ENCODE measurements around the gene ARHGEF12. TPM values are rescaled to one million over a fixed set of nuclear protein-coding genes. Genes with fewer than 3 reads are reported as not detected.

Gene ARHGEF12
- polyA plus RNA-seq, 4 donors, result 15.1 to 56.5 (median 22.2) TPM

- Histone ChIP-seq H3K36me3 (ENCODE audit: control insufficient read depth in 3 of 3, insufficient read depth in 2 of 3, low read depth in 1 of 3, low read length in 3 of 3) (no peaks in the 10 kb centered on the region), H3K4me1 (ENCODE audit: control insufficient read depth in 3 of 3, insufficient read depth in 2 of 3, low read depth in 1 of 3, low read length in 2 of 3) (peaks cover 2 to 23% (median 9%) of the 10 kb centered on the region in 3 donors), H3K27ac (ENCODE audit: low read depth in 1 of 3, low read length in 2 of 3) (peak overlapping the region in 2 of 3 donors; percentile 3 to 33), H3K27me3 (ENCODE audit: control insufficient read depth in 3 of 3, insufficient read depth in 3 of 3, low read length in 3 of 3) (no peaks in the 10 kb centered on the region), H3K4me3 (ENCODE audit: low read depth in 1 of 3, low read length in 3 of 3) (no peak overlapping the region), H3K9me3 (ENCODE audit: control insufficient read depth in 2 of 2, insufficient read depth in 1 of 2, low read depth in 1 of 2, low read length in 1 of 2) (no peaks in the 10 kb centered on the region)
- whole genome bisulfite sequencing, 3 donors, result 14 to 54% (median 25%) methylated on average over 3 of the region's 3 CpGs
- DNase-seq (peak; percentile 77 to 96), FAIRE-seq (no peak)
These were observed 25.3 kb upstream of the ARHGEF12 start for GRCh38 chr11:120310870-120311269.

- Histone ChIP-seq H3K27ac (ENCODE audit: low read depth in 1 of 3, low read length in 2 of 3) (no peak overlapping the region), H3K27me3 (ENCODE audit: control insufficient read depth in 3 of 3, insufficient read depth in 3 of 3, low read length in 3 of 3) (no peaks in the 10 kb centered on the region), H3K36me3 (ENCODE audit: control insufficient read depth in 3 of 3, insufficient read depth in 2 of 3, low read depth in 1 of 3, low read length in 3 of 3) (no peaks in the 10 kb centered on the region), H3K4me1 (ENCODE audit: control insufficient read depth in 3 of 3, insufficient read depth in 2 of 3, low read depth in 1 of 3, low read length in 2 of 3) (peaks cover 0 to 46% (median 9%) of the 10 kb centered on the region in 3 donors), H3K9me3 (ENCODE audit: control insufficient read depth in 2 of 2, insufficient read depth in 1 of 2, low read depth in 1 of 2, low read length in 1 of 2) (no peaks in the 10 kb centered on the region), H3K4me3 (ENCODE audit: low read depth in 1 of 3, low read length in 3 of 3) (no peak overlapping the region)
- no peak for FAIRE-seq
- WGBS, 3 donors, result 75 to 89% (median 79%) methylated on average over 3 of the region's 3 CpGs
- no peak for DNase-seq
These were observed 21.4 kb upstream of the ARHGEF12 start for GRCh38 chr11:120314861-120315260.

GRCh38 chr11:120316880-120317688, 19.1 kb upstream of the ARHGEF12 start:
- Histone ChIP-seq H3K36me3 (ENCODE audit: control insufficient read depth in 3 of 3, insufficient read depth in 2 of 3, low read depth in 1 of 3, low read length in 3 of 3) (no peaks in the 10 kb centered on the region), H3K4me3 (ENCODE audit: low read depth in 1 of 3, low read length in 3 of 3) (no peak overlapping the region), H3K4me1 (ENCODE audit: control insufficient read depth in 3 of 3, insufficient read depth in 2 of 3, low read depth in 1 of 3, low read length in 2 of 3) (peaks cover 0 to 29% (median 0%) of the 10 kb centered on the region in 3 donors), H3K9me3 (ENCODE audit: control insufficient read depth in 2 of 2, insufficient read depth in 1 of 2, low read depth in 1 of 2, low read length in 1 of 2) (no peaks in the 10 kb centered on the region), H3K27me3 (ENCODE audit: control insufficient read depth in 3 of 3, insufficient read depth in 3 of 3, low read length in 3 of 3) (no peaks in the 10 kb centered on the region), H3K27ac (ENCODE audit: low read depth in 1 of 3, low read length in 2 of 3) (no peak overlapping the region)
- peak in 1 of 2 donors; percentile 82 for DNase-seq
- FAIRE-seq, result no peak
- WGBS, 3 donors, result 7 to 19% (median 18%) methylated on average over 8 of the region's 8 CpGs

- H3K9me3 ChIP-seq (ENCODE audit: control insufficient read depth in 2 of 2, insufficient read depth in 1 of 2, low read depth in 1 of 2, low read length in 1 of 2), result no peaks in the 10 kb centered on the region
- no peak overlapping the region for H3K4me3 ChIP-seq (ENCODE audit: low read depth in 1 of 3, low read length in 3 of 3)
- H3K27ac ChIP-seq (ENCODE audit: low read depth in 1 of 3, low read length in 2 of 3), result no peak overlapping the region
- H3K4me1 ChIP-seq (ENCODE audit: control insufficient read depth in 3 of 3, insufficient read depth in 2 of 3, low read depth in 1 of 3, low read length in 2 of 3), result peaks cover 0 to 29% (median 0%) of the 10 kb centered on the region in 3 donors
- DNase-seq (peak in 1 of 2 donors; percentile 56), FAIRE-seq (no peak)
- H3K36me3 ChIP-seq (ENCODE audit: control insufficient read depth in 3 of 3, insufficient read depth in 2 of 3, low read depth in 1 of 3, low read length in 3 of 3), result no peaks in the 10 kb centered on the region
- WGBS, 3 donors, result 75 to 83% (median 79%) methylated on average over 10 of the region's 10 CpGs
- H3K27me3 ChIP-seq (ENCODE audit: control insufficient read depth in 3 of 3, insufficient read depth in 3 of 3, low read length in 3 of 3), result no peaks in the 10 kb centered on the region
These were observed 18.3 kb upstream of the ARHGEF12 start for GRCh38 chr11:120317689-120318480.

- no peak for DNase-seq
- Histone ChIP-seq H3K27me3 (ENCODE audit: control insufficient read depth in 3 of 3, insufficient read depth in 3 of 3, low read length in 3 of 3) (no peaks in the 10 kb centered on the region), H3K4me1 (ENCODE audit: control insufficient read depth in 3 of 3, insufficient read depth in 2 of 3, low read depth in 1 of 3, low read length in 2 of 3) (peaks cover 0 to 29% (median 0%) of the 10 kb centered on the region in 3 donors), H3K27ac (ENCODE audit: low read depth in 1 of 3, low read length in 2 of 3) (no peak overlapping the region), H3K4me3 (ENCODE audit: low read depth in 1 of 3, low read length in 3 of 3) (no peak overlapping the region), H3K9me3 (ENCODE audit: control insufficient read depth in 2 of 2, insufficient read depth in 1 of 2, low read depth in 1 of 2, low read length in 1 of 2) (no peaks in the 10 kb centered on the region), H3K36me3 (ENCODE audit: control insufficient read depth in 3 of 3, insufficient read depth in 2 of 3, low read depth in 1 of 3, low read length in 3 of 3) (no peaks in the 10 kb centered on the region)
- 82 to 89% (median 88%) methylated on average over 4 of the region's 4 CpGs for WGBS, 3 donors
- FAIRE-seq, result no peak
These were observed 17.3 kb upstream of the ARHGEF12 start for GRCh38 chr11:120318906-120319305.

- H3K4me3 ChIP-seq (ENCODE audit: low read depth in 1 of 3, low read length in 3 of 3), result peak within 1 kb of the TSS; percentile 37 to 63 (median 43)
- FAIRE-seq (no peak), DNase-seq (peak; percentile 33 to 79)
- H3K4me1 ChIP-seq (ENCODE audit: control insufficient read depth in 3 of 3, insufficient read depth in 2 of 3, low read depth in 1 of 3, low read length in 2 of 3), result peaks cover 0 to 18% (median 7%) of the 10 kb centered on the region in 3 donors
- peaks cover 0 to 4% (median 0%) of the 10 kb centered on the region in 3 donors for H3K27me3 ChIP-seq (ENCODE audit: control insufficient read depth in 3 of 3, insufficient read depth in 3 of 3, low read length in 3 of 3)
- WGBS, 3 donors, result 1 to 3% (median 1%) methylated on average over 76 to 84 of the region's 84 CpGs
- no peaks in the 10 kb centered on the region for H3K9me3 ChIP-seq (ENCODE audit: control insufficient read depth in 2 of 2, insufficient read depth in 1 of 2, low read depth in 1 of 2, low read length in 1 of 2)
- peak within 1 kb of the TSS in 2 of 3 donors; percentile 55 to 87 for H3K27ac ChIP-seq (ENCODE audit: low read depth in 1 of 3, low read length in 2 of 3)
- peaks cover 0 to 6% (median 0%) of the 10 kb centered on the region in 3 donors for H3K36me3 ChIP-seq (ENCODE audit: control insufficient read depth in 3 of 3, insufficient read depth in 2 of 3, low read depth in 1 of 3, low read length in 3 of 3)
These were observed 11.0 kb upstream of the ARHGEF12 start, which contains the start of gene TLCD5 for GRCh38 chr11:120324932-120325810. TLCD5 (plus strand) TSS chr11:120325299; CDS start chr11:120327442, 2,143 bp downstream.

GRCh38 chr11:120326228-120326627, 10.0 kb upstream of the ARHGEF12 start:
- H3K27me3 ChIP-seq (ENCODE audit: control insufficient read depth in 3 of 3, insufficient read depth in 3 of 3, low read length in 3 of 3), result peaks cover 0 to 4% (median 0%) of the 10 kb centered on the region in 3 donors
- H3K27ac ChIP-seq (ENCODE audit: low read depth in 1 of 3, low read length in 2 of 3), result no peak overlapping the region
- peaks cover 0 to 18% (median 7%) of the 10 kb centered on the region in 3 donors for H3K4me1 ChIP-seq (ENCODE audit: control insufficient read depth in 3 of 3, insufficient read depth in 2 of 3, low read depth in 1 of 3, low read length in 2 of 3)
- peaks cover 0 to 7% (median 0%) of the 10 kb centered on the region in 3 donors for H3K36me3 ChIP-seq (ENCODE audit: control insufficient read depth in 3 of 3, insufficient read depth in 2 of 3, low read depth in 1 of 3, low read length in 3 of 3)
- 55 to 60% (median 59%) methylated on average over 3 of the region's 3 CpGs for WGBS, 3 donors
- DNase-seq (no peak), FAIRE-seq (no peak)
- no peaks in the 10 kb centered on the region for H3K9me3 ChIP-seq (ENCODE audit: control insufficient read depth in 2 of 2, insufficient read depth in 1 of 2, low read depth in 1 of 2, low read length in 1 of 2)
- no peak overlapping the region for H3K4me3 ChIP-seq (ENCODE audit: low read depth in 1 of 3, low read length in 3 of 3)

All from small intestine (tissue), 7 donors.